ENCODE data around the gene ARHGEF38.
A peak's percentile ranks its signal among the peaks of the same experiment; 100 is the strongest.

The ARHGEF38 gene, protein sequence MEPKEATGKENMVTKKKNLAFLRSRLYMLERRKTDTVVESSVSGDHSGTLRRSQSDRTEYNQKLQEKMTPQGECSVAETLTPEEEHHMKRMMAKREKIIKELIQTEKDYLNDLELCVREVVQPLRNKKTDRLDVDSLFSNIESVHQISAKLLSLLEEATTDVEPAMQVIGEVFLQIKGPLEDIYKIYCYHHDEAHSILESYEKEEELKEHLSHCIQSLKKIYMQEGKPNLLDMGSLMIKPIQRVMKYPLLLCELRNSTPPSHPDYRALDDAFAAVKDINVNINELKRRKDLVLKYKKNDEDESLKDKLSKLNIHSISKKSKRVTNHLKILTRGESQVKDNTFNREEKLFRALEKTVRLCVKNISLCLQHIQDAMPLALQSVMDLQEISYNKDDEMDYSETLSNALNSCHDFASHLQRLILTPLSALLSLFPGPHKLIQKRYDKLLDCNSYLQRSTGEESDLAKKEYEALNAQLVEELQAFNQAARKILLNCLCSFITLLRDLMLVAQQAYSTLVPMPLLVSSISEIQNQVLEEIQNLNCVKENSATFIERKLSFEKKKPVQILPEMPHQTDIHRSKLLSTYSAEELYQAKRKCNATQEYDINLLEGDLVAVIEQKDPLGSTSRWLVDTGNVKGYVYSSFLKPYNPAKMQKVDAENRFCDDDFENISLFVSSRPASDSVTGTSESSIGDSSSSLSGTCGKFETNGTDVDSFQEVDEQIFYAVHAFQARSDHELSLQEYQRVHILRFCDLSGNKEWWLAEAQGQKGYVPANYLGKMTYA

DNA sequence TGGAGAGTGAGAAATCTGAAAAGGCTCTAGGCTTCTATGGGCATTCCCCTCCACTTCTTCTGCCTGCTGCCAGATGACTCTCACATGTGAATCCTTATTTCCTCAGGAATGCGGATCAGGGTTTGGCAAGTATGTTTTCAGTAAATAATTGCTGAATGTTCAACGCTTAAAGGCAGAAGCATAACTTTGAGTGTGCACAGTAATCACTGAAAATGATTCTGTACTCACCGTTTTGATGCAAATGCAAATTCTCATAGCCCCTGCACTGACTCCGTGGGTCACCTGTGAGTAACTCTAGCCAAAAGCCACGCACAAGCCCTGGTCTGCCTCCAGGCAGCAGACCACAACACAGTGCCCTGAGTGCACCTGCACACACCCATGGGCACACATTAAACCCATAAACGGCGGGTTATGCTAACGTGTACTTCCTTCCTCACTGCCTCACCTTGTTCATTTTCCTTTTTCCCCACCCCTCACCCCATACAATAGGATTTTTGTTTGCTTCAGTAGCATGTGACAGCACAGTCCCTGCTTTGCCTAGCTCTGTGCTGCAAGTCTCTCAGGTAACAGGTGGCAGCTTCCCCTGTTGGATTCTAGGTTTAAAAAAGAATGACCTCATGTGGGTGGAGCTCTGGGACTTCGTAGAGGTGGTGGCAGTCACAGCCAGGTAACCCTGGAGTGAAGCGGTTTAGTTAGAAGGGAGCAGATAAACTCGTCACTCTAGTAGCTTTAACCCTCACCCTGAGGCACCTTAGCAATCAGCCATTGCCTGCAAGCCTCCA, at the start of gene ARHGEF38:
TSS of gene ARHGEF38 (plus strand) at position 656 of the 782 bp plus-strand sequence. CDS start 146 bp downstream, outside the sequence.
- DNase-seq (ENCODE audit: low spot score): no peak

GRCh38 chr4:105503484-105503883, 48.9 kb upstream of the ARHGEF38 start:
- DNase-seq (ENCODE audit: low spot score): no peak

GRCh38 chr4:105504744-105505143, 47.7 kb upstream of the ARHGEF38 start:
- no peak for DNase-seq (ENCODE audit: low spot score)

DNA sequence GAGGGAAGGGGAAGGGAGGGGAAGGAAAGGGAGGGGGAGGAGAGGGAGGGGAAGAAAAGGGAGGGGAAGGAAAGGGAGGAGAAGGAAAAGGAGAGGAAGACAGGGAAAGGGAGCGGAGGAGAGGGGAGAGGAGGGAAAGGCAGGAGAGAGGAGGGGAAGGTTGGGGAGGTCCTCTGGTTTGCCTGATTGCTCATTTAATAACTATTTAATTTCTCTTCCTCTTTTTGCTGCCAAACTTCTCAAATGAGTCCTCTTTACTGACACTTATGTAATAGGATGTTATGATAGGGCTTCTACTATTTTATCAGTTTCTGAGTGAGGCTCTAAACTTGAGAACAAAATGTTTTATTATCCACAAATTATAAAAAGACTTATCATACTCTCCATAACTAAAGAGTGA, 43.1 kb upstream of the ARHGEF38 start:
- no peak for DNase-seq (ENCODE audit: low spot score)

- no peak for DNase-seq (ENCODE audit: low spot score)
These were observed 42.7 kb upstream of the ARHGEF38 start for GRCh38 chr4:105509714-105510113.

GRCh38 chr4:105510245-105510644, 42.2 kb upstream of the ARHGEF38 start:
- no peak for DNase-seq (ENCODE audit: low spot score)

DNA sequence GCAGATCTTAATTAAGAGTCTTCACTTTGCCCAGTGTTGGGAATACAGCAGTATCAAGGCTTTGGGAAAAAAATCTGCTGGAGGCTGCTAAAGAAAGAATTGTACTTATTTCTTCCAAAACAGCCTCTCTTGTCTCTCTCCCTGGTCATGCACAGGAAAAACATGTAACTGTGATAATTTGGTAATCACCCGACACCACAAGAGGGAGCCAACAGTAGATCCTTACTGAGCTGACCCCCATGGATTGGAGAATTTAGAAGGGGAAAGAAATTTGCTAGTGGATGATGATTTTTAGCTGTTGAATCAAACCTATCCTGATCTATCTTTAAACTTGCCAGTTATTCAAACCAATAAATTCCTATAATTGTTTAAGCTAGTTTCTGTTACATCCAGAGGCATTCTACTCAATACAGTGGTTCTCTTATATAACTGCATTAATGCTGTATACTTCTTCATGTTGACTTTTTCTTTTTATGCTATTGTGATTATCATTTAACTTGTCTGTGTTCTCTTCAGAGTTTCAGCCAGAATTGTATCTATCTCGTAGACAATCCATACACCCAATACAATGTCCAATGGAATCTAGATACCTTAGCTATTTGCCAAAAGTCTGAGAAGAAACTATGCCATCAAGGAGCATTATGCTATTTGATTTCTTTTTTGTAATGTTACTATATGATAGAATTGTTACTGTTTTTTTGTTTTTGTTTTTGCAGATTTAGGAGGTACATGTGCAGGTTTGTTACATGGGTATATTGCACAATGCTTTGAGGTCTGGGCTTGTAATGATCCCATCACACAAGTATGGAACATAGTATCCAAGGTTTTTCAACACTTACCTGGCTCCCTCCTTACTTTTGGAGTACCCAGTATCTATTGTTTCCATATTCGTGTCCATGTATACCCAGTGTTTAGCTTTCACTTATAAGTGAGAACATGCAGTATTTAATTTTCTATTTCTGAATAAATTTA, 31.3 kb upstream of the ARHGEF38 start:
- peak; percentile 37 for DNase-seq (ENCODE audit: low spot score)

- DNase-seq (ENCODE audit: low spot score): no peak
These were observed 25.8 kb upstream of the ARHGEF38 start for GRCh38 chr4:105526656-105527055.

DNA sequence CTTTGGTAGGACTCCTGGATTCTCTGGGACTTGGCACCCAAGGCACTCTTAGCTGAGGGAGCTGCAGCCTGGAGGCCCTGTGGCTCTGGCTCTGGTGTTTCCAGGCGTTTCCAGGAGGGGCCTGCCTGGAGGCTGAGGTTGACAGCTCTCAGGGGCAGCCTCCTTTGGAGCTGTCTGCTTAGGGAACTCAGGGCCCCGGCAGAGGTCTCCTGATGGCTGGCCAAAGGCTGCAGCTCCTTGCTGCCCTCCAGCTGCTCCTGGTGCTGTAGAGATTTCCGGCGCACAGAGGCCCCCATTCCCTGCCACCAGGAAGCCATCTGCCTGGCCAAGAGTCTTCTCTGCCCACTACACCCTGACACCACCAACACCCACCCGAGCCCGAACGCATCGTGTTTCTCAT, 25.3 kb upstream of the ARHGEF38 start:
- DNase-seq (ENCODE audit: low spot score): no peak

DNA sequence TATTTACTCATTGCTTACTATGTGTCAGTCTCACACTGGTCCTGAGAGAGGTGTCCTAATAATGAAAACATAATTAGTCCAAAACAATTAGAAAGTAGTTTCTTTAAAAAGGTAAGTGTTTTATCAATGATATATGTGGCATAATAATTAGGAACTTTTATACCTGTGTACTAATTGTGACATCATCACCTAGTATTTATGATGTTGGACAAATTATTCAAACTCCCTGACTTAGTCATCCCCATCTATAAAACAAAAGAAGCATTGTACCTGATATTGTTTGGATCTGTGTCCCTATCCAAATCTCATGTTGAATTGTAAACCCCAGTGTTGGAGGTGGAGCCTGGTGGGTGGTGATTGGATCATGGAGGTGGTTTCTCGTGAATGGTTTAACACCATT, 15.8 kb upstream of the ARHGEF38 start:
- no peak for DNase-seq (ENCODE audit: low spot score)

DNA sequence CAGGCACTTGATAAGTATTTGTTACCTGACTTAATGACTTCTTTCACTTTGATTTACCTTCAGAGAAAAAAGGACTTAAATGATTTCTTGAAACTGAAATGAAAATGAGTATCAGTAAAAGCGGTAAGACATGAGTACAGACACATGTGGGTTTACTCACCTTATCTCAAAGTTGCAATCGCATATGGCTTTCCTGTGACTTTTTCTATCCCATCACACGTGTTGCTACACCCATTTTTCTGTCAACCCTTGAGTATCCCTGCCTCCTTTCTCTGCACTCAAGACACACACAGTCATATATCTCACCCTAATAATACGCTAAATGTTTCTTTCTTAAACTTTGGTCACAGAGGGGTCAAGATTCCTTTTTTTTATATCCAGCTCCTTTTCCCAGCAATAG, 11.0 kb upstream of the ARHGEF38 start:
- DNase-seq (ENCODE audit: low spot score): no peak

DNA sequence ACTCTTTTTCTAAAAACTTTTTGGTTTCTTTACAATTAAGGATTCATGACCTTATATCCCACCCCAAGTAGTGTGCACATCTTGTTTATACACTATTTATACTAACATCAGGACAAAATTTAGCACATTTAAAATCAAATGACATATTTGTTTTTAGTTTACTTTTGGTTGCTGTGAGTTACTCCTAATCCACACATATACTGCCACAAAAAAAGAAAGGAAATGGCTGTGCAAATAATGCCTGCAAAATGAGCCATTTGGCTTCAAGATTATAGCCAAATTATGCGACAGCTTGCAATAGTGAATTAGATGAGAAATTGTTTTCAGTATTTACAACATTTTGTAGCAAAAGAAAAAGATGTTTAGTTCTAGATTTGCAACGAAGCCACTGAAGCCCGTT, 10.4 kb upstream of the ARHGEF38 start:
- DNase-seq (ENCODE audit: low spot score): no peak

DNA sequence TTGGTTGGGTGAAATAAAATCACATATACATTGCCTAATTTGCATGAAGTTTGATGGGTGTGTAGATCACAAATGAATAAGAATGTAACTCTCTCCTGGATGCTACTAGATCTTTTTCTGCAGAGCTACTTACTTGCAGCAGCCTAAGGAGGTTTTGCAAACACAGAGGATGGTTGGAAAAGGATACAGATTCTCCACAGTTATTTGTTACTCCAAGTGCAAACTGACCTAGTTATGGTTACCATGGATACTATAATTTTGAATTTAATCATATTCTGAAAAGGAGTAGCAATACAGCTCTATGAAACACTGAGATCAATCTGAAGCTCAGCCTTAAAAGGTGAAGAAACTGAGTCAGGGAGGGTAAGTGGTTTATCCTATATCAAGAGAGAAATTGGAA, 9.1 kb upstream of the ARHGEF38 start:
- DNase-seq (ENCODE audit: low spot score): no peak

GRCh38 chr4:105543881-105544280, 8.5 kb upstream of the ARHGEF38 start:
- no peak for DNase-seq (ENCODE audit: low spot score)

- DNase-seq (ENCODE audit: low spot score): no peak
These were observed 7.7 kb upstream of the ARHGEF38 start for GRCh38 chr4:105544520-105545286.

DNA sequence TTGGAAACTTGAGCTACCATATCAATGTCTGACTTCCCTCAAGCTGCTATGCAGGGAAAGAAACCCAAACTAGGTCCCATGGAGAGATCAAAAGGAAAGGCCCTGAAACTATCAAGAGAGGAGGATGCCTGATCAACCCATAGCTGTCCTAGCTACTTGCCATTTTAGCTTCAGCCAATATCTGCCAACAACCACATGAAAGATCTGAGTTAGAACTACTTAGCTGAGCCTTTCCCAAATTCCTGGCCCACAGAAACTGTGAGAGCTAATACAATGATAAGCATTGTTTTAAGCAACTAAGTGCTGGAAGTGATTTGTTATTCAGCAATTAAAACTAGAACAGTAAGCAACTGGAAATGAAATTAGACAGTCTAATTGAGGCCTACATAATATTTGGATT, 6.3 kb upstream of the ARHGEF38 start:
- DNase-seq (ENCODE audit: low spot score): no peak

DNA sequence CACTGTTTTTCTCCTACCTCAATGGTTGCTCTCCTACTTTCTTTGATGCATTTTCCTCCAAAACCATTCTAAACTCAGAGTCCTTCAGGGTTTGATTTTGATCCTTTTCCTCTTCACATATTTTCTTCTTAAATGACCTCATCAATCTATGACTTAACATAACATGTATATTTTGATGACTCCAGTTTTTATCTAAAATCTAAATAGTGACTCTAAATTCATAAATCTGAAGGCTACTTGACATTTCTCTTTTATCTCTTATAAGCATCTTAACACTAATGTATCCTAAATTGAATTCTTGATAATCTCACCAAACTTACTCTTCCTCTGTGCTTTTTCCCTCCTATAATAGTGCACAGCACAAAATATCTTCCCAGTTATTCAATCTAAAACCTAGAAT, 4.7 kb upstream of the ARHGEF38 start:
- no peak for DNase-seq (ENCODE audit: low spot score)

- no peak for DNase-seq (ENCODE audit: low spot score)
These were observed 3.9 kb upstream of the ARHGEF38 start for GRCh38 chr4:105548483-105548882.

DNA sequence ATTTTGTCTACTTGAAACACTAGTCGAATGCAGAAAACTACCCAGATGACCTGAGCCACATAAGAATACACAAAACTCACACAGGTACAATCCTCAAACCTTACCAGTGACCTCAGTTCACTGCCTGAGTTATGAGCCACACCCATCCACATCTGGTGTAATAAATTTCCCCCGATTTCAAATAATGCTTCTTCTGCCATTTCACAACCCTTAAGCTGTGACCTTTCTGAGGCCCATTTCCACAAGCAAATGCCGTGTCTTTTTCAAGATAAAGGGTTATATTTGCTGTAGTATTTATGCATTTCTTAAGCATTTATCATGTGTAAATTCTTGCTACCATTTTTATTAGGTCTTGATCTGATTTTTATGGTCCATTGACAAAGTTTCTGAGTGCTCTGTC, 1.8 kb upstream of the ARHGEF38 start:
- no peak for DNase-seq (ENCODE audit: low spot score)

DNA sequence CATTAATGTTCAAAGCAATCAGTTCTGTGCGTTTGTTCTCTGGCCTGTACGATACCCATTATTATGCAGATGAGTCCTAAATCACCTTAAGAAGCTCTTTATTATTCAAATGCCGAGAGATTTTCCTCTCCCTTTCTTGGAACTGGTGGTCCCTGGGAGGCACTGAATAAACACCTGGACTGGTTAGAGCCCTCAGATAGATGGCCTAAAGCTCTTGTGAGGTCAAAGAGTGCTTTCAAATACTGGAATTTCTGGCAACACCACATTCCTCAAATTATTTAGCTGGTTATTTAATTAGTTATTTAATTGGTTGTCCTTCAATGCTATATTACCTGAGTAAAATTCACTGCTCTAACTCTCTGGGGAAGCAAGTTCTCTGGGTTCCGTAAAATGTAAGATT, 3.0 kb downstream of the ARHGEF38 start:
- no peak for DNase-seq (ENCODE audit: low spot score)

GRCh38 chr4:105556206-105556605, 3.8 kb downstream of the ARHGEF38 start:
- DNase-seq (ENCODE audit: low spot score): no peak
